Heart left ventricle (tissue), 13 donors: Measurements from ENCODE around the gene GPHA2.

Experiments
- CTCF ChIP-seq, 12 donors: fragments of 200-600 bp; sonication (generic) in 4 of 12; IDR thresholded peaks; one replicate each; pipeline versions ENCODE4 v1.5.0 to v1.8.0; 2018 to 2022; ENCODE audit warnings: antibody characterized with exemption in 12 of 12, mild to moderate bottlenecking in 5 of 12
- POLR2A ChIP-seq, 2 donors: fragments of 450-650 bp; IDR thresholded peaks; one replicate each; pipeline ENCODE4 v1.6.1; 2017; ENCODE audit warnings: antibody characterized with exemption in 2 of 2, mild to moderate bottlenecking in 2 of 2, moderate library complexity in 2 of 2
- donor health status: ischemic (EF 13 %, LVEDD 7.1; RV severe dilation, severe dysfunction).
- donor health status: DM: no; HTN: yes; CAD: no.
- donor health status: DM: no; HTN: no; CAD: no.
- donor health status: ischemic (EF 25% LVEDD 6.9; RV normal size, moderate dysfunction).
- donor health status: ischemic (EF 25% LVEDD 5.7; RV mildly dilated, moderate dysfunction).
- donor health status: ischemic (EF 35%, LVEDD 5.7; RV mildly dilated, moderate dysfunction).
- donor health status: nonischemic (EF 11% LVEDD 7.7; RV severe dilation, severe dysfunction).
- donor health status: DM: yes; HTN: yes; CAD: no.
- donor health status: PGD.
- donor health status: ischemic (EF 29% LVEDD 5.4; RV normal size, mild dysfunction).
- donor health status: nonischemic (EF 23%, LVEDD 6.1; RV moderate dilation, normal function).

- TF ChIP-seq CTCF (IDR thresholded peaks at IDR 0.05) (no peak), POLR2A (IDR thresholded peaks at IDR 0.05) (no peak)
Observed at GRCh38 chr11:64928957-64929356, 6.7 kb downstream of the GPHA2 start.
